Natural killer cell (primary cell): Measurements from ENCODE around the gene OR10A5. TPM values are rescaled to one million over a fixed set of nuclear protein-coding genes. Genes with fewer than 3 reads are reported as not detected.

ENCODE experiments used
- ATAC-seq, 3 donors: fragments of 150-1000 bp in 2 of 3; fragments of 200-7000 bp in 1 of 3; cut with Tn5 transposase; 1 replicate in 1 of 3; 2 replicates in 2 of 3; pipeline ENCODE4 v1.10.0; 2021; ENCODE audit warnings: mild to moderate bottlenecking in 2 of 3, moderate library complexity in 2 of 3
- DNase-seq, 2 donors: peaks; one replicate each; pipeline versions ENCODE4 v3.0.0 to v3.0.0-alpha.2; 2013 to 2021; ENCODE audit warnings: mixed read lengths in 1 of 2
- H3K27ac ChIP-seq: one replicate; pipeline ENCODE4 v1.5.1; 2013; ENCODE audit warnings: mild to moderate bottlenecking, low read length
- H3K27me3 ChIP-seq: one replicate; pipeline ENCODE4 v1.6.1; 2013; ENCODE audit warnings: low read length; ENCODE audit not compliant: control insufficient read depth, insufficient read depth
- H3K36me3 ChIP-seq: one replicate; pipeline ENCODE4 v1.6.1; 2013; ENCODE audit warnings: low read length; ENCODE audit not compliant: control insufficient read depth, insufficient read depth
- H3K4me1 ChIP-seq: one replicate; pipeline ENCODE4 v1.6.1; 2013; ENCODE audit warnings: low read length; ENCODE audit not compliant: control insufficient read depth, insufficient read depth
- H3K4me3 ChIP-seq: one replicate; pipeline ENCODE4 v1.5.1; 2013; ENCODE audit warnings: low read length
- H3K9me3 ChIP-seq: one replicate; pipeline ENCODE4 v1.6.1; 2013; ENCODE audit warnings: low read length; ENCODE audit not compliant: control insufficient read depth, insufficient read depth
- H3K27ac Mint-ChIP-seq, 2 donors: one replicate each; pipeline ENCODE4 v1.8.0; 2022; ENCODE audit warnings: mild to moderate bottlenecking in 2 of 2, mixed read lengths in 2 of 2, moderate library complexity in 1 of 2
- H3K27me3 Mint-ChIP-seq, 2 donors: one replicate each; pipeline ENCODE4 v1.8.0; 2022; ENCODE audit warnings: low read depth in 2 of 2, mixed read lengths in 2 of 2
- H3K36me3 Mint-ChIP-seq: one replicate; pipeline ENCODE4 v1.8.0; 2022; ENCODE audit warnings: mixed read lengths
- H3K4me1 Mint-ChIP-seq, 2 donors: one replicate each; pipeline ENCODE4 v1.8.0; 2022; ENCODE audit warnings: mixed read lengths in 2 of 2
- H3K4me3 Mint-ChIP-seq: one replicate; pipeline ENCODE4 v1.8.0; 2022; ENCODE audit warnings: mild to moderate bottlenecking, moderate library complexity, mixed read lengths
- H3K9me3 Mint-ChIP-seq, 2 donors: one replicate each; pipeline ENCODE4 v1.8.0; 2022; ENCODE audit warnings: mixed read lengths in 2 of 2
- WGBS: methylation state at CpG from one replicate; pipeline ENCODE4 v1.1.7; 2013; ENCODE audit warnings: missing lambda C conversion rate; ENCODE audit not compliant: insufficient coverage; 5-methylcytosine and 5-hydroxymethylcytosine counted together
- intact Hi-C: fragments of 100-400 bp; cut with micrococcal nuclease; formaldehyde crosslinking; loops from one replicate; pipeline ENCODE4 v1.14.2; 2022
- total RNA-seq, 4 donors: library from RNA; stranded (reverse); fragments of 120-200 nt in 1 of 4; gene quantifications; one replicate each; pipeline versions ENCODE4 v1.2.3 to v1.2.4, GENCODE V29; 2013 to 2022
- TF ChIP-seq, protein P1 (sequence below): fragments of 200-600 bp; IDR thresholded peaks from one replicate; pipeline ENCODE4 v1.8.0; 2022; ENCODE audit warnings: antibody characterized with exemption

Gene OR10A5
- total RNA-seq, 3 donors from 2014 or later (not counting 1 experiment from before 2014, with no cell fraction given), result not detected

DNA sequence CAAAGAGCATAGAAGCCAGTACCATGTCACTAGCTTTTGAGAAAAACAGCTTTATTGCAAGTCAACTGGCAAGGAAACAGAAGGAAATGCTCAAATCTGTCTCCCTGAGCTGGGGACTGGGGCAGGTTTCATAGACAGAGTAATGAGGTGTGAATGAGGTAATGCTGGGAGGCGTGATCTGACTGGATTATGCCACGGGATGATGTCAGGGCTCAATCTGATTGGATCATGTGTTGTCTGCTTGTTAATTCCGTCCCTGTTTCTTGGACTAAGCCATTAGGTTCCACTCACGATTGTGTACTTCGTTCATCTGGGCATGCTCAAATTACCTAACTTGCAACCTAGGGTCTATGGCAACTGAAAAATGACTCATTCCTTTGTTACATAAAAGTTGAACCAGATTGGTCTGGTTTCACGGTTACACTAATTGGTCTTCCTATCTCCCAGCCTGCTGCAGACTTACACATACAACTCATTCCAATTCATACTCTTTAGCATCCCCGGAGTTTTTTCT lies 20.2 kb upstream of the OR10A5 start:
- intact Hi-C loops, result no loop called here
- 88% methylated on average over 7 of the region's 7 CpGs for WGBS
- no peaks in the 10 kb centered on the region for H3K4me1 Mint-ChIP-seq
- H3K27ac Mint-ChIP-seq, result no peak overlapping the region
- H3K27me3 Mint-ChIP-seq, result peaks cover 5 to 6% of the 10 kb centered on the region in 2 donors
- H3K4me3 Mint-ChIP-seq, result no peak overlapping the region
- H3K9me3 Mint-ChIP-seq, result no peaks in the 10 kb centered on the region
- no peaks in the 10 kb centered on the region for H3K36me3 ChIP-seq
- H3K4me1 ChIP-seq, result no peaks in the 10 kb centered on the region
- no peaks in the 10 kb centered on the region for H3K36me3 Mint-ChIP-seq
- H3K27me3 ChIP-seq, result no peaks in the 10 kb centered on the region
- no peaks in the 10 kb centered on the region for H3K9me3 ChIP-seq
- H3K4me3 ChIP-seq, result no peak overlapping the region
- ATAC-seq, result no peak
- H3K27ac ChIP-seq, result no peak overlapping the region
- TF ChIP-seq, protein P1, sequence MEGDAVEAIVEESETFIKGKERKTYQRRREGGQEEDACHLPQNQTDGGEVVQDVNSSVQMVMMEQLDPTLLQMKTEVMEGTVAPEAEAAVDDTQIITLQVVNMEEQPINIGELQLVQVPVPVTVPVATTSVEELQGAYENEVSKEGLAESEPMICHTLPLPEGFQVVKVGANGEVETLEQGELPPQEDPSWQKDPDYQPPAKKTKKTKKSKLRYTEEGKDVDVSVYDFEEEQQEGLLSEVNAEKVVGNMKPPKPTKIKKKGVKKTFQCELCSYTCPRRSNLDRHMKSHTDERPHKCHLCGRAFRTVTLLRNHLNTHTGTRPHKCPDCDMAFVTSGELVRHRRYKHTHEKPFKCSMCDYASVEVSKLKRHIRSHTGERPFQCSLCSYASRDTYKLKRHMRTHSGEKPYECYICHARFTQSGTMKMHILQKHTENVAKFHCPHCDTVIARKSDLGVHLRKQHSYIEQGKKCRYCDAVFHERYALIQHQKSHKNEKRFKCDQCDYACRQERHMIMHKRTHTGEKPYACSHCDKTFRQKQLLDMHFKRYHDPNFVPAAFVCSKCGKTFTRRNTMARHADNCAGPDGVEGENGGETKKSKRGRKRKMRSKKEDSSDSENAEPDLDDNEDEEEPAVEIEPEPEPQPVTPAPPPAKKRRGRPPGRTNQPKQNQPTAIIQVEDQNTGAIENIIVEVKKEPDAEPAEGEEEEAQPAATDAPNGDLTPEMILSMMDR, result no peak
- no peak for DNase-seq

DNA sequence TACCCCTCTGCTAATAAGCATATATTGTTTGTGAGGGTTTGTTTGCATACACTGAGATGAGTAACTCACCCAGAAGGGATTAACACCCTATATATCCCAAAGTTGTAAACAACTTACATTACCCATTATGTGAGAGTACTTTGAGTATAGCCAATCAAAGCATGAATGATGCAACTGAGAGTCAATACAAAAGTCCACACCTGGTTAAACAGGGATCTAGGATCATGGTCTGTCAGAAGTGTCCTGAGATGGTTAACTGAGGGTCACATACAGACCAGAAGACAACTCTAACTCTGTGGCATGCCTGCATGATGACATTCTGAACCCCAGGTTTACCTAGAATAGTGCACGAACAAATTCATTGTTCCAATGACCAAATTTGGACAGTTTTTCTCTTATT lies 17.4 kb upstream of the OR10A5 start:
- Mint-ChIP-seq H3K9me3 (no peaks in the 10 kb centered on the region), H3K4me3 (no peak overlapping the region), H3K27ac (no peak overlapping the region), H3K4me1 (no peaks in the 10 kb centered on the region), H3K27me3 (peaks cover 4 to 9% of the 10 kb centered on the region in 2 donors), H3K36me3 (no peaks in the 10 kb centered on the region)
- no peaks in the 10 kb centered on the region for H3K9me3 ChIP-seq
- no peak overlapping the region for H3K27ac ChIP-seq
- 76% methylated on average over 1 of the region's 1 CpG for WGBS
- DNase-seq (no peak), ATAC-seq (no peak)
- no peaks in the 10 kb centered on the region for H3K4me1 ChIP-seq
- H3K27me3 ChIP-seq, result no peaks in the 10 kb centered on the region
- H3K36me3 ChIP-seq, result no peaks in the 10 kb centered on the region
- no peak overlapping the region for H3K4me3 ChIP-seq
- TF ChIP-seq, protein P1, result no peak
- intact Hi-C loops, result no loop called here

- Mint-ChIP-seq H3K36me3 (no peaks in the 10 kb centered on the region), H3K9me3 (no peaks in the 10 kb centered on the region), H3K27ac (no peak overlapping the region), H3K27me3 (peaks cover 4 to 11% of the 10 kb centered on the region in 2 donors), H3K4me1 (no peaks in the 10 kb centered on the region), H3K4me3 (no peak overlapping the region)
- intact Hi-C loops, result no loop called here
- DNase-seq, result no peak
- no peaks in the 10 kb centered on the region for H3K9me3 ChIP-seq
- no peak for ATAC-seq
- TF ChIP-seq, protein P1, result no peak
- H3K4me3 ChIP-seq, result no peak overlapping the region
- no peak overlapping the region for H3K27ac ChIP-seq
- no peaks in the 10 kb centered on the region for H3K27me3 ChIP-seq
- H3K36me3 ChIP-seq, result no peaks in the 10 kb centered on the region
- no peaks in the 10 kb centered on the region for H3K4me1 ChIP-seq
- 91% methylated on average over 6 of the region's 6 CpGs for WGBS
These were observed 12.1 kb upstream of the OR10A5 start for GRCh38 chr11:6833356-6833755.

- H3K27ac ChIP-seq, result no peak overlapping the region
- no CpG with 5 or more reads among the region's 1 CpG for WGBS
- TF ChIP-seq, protein P1, result no peak
- no peak overlapping the region for H3K4me3 ChIP-seq
- Mint-ChIP-seq H3K27ac (no peak overlapping the region), H3K27me3 (peaks cover 4 to 11% of the 10 kb centered on the region in 2 donors), H3K36me3 (no peaks in the 10 kb centered on the region), H3K4me3 (no peak overlapping the region), H3K4me1 (no peaks in the 10 kb centered on the region), H3K9me3 (no peaks in the 10 kb centered on the region)
- H3K9me3 ChIP-seq, result no peaks in the 10 kb centered on the region
- no peak for ATAC-seq
- H3K36me3 ChIP-seq, result no peaks in the 10 kb centered on the region
- H3K4me1 ChIP-seq, result no peaks in the 10 kb centered on the region
- H3K27me3 ChIP-seq, result no peaks in the 10 kb centered on the region
- DNase-seq, result no peak
- intact Hi-C loops, result no loop called here
These were observed 11.5 kb upstream of the OR10A5 start for GRCh38 chr11:6834021-6834420.
